A673 (cell line): ENCODE results near the gene UNC13B. TPM values are rescaled to one million over a fixed set of nuclear protein-coding genes. Genes with fewer than 3 reads are reported as not detected.

Experiments
- BruUV-seq: library from RNA; stranded (reverse); fragments of 400-500 nt; replicated peaks from 2 replicates; lab custom pipeline; 2021; lab: Mats Ljungman, UMichigan
- CTCF ChIA-PET: fragments of 300-600 bp; sonication (Branson Sonifier 250); formaldehyde crosslinking; loops from one replicate; lab custom pipeline; 2022; ENCODE audit warnings: antibody characterized with exemption; lab: Charles Lee
- POLR2A ChIA-PET: fragments of 300-600 bp; sonication (Branson Sonifier 250); formaldehyde crosslinking; loops from one replicate; lab custom pipeline; 2022; ENCODE audit warnings: antibody characterized with exemption; ENCODE audit not compliant: low non-redundant PET; lab: Charles Lee
- DNase-seq: peaks from one replicate; pipeline ENCODE4 v3.0.0-alpha.2; 2015; ENCODE audit warnings: low spot score
- H3K27ac ChIP-seq: fragments of 200-600 bp; sonication (generic); 2 replicates; pipeline ENCODE4 v1.5.1; 2016; ENCODE audit warnings: mixed run types, low read depth, mild to moderate bottlenecking, mixed read lengths, antibody characterized with exemption, low read length; ENCODE audit not compliant: poor library complexity, severe bottlenecking
- H3K27me3 ChIP-seq: fragments of 200-600 bp; sonication (generic); replicated peaks from 2 replicates; pipeline ENCODE4 v1.6.1; 2017; ENCODE audit warnings: mixed run types, low read depth, mild to moderate bottlenecking, mixed read lengths, antibody characterized with exemption, low read length; ENCODE audit not compliant: insufficient read depth, poor library complexity
- H3K36me3 ChIP-seq: fragments of 200-600 bp; sonication (generic); 2 replicates; pipeline ENCODE4 v1.6.1; 2016; ENCODE audit warnings: mixed run types, mild to moderate bottlenecking, mixed read lengths, antibody characterized with exemption, low read length; ENCODE audit not compliant: insufficient read depth, poor library complexity, severe bottlenecking
- H3K4me1 ChIP-seq: fragments of 200-600 bp; sonication (generic); 2 replicates; pipeline ENCODE4 v1.6.1; 2017; ENCODE audit warnings: mixed run types, mild to moderate bottlenecking, mixed read lengths, antibody characterized with exemption, low read length; ENCODE audit not compliant: insufficient read depth, poor library complexity, severe bottlenecking
- H3K4me3 ChIP-seq: fragments of 200-600 bp; sonication (generic); 2 replicates; pipeline ENCODE4 v1.5.1; 2016; ENCODE audit warnings: low read depth, mixed run types, mild to moderate bottlenecking, mixed read lengths, low read length; ENCODE audit not compliant: poor library complexity, severe bottlenecking
- H3K9me3 ChIP-seq: fragments of 200-600 bp; sonication (generic); 2 replicates; pipeline ENCODE4 v1.6.1; 2016; ENCODE audit warnings: mixed run types, low read depth, mild to moderate bottlenecking, mixed read lengths, antibody characterized with exemption, low read length; ENCODE audit not compliant: poor library complexity, severe bottlenecking
- EZH2 ChIP-seq: fragments of 200-600 bp; sonication (generic); IDR thresholded peaks from 2 replicates; pipeline ENCODE4 v1.6.1; 2017; ENCODE audit warnings: borderline replicate concordance, low read depth, mild to moderate bottlenecking, mixed read lengths, antibody characterized with exemption, low read length; ENCODE audit not compliant: poor library complexity, severe bottlenecking
- intact Hi-C: fragments of 100-400 bp; cut with micrococcal nuclease; formaldehyde crosslinking; loops from one replicate; pipeline ENCODE4 v1.10.0; 2022; ENCODE audit not compliant: unreplicated experiment
- total RNA-seq: library from RNA; stranded (reverse); gene quantifications from 2 replicates; pipeline ENCODE4 v1.2.3, GENCODE V29; 2021
- TF ChIP-seq, protein P1 (sequence below): fragments of 300-800, 200-600 bp; sonication (generic); conservative IDR thresholded peaks from 2 replicates; pipeline ENCODE4 v1.5.1; 2017; ENCODE audit warnings: low read depth, mild to moderate bottlenecking, antibody characterized with exemption, low read length, moderate library complexity, mixed read lengths

Gene UNC13B
- total RNA-seq, 1 experiment from 2014 or later, result 19.8 TPM

- DNase-seq, result no peak
- CTCF ChIA-PET, result no interaction called here
- Histone ChIP-seq H3K4me3 (no peak overlapping the region), H3K36me3 (no peaks in the 10 kb centered on the region), H3K9me3 (no peaks in the 10 kb centered on the region), H3K4me1 (no peaks in the 10 kb centered on the region), H3K27ac (no peak overlapping the region), H3K27me3 (no peaks in the 10 kb centered on the region)
- POLR2A ChIA-PET, result no interaction called here
- intact Hi-C loops, result no loop called here
- no TSS peak for BruUV-seq
- TF ChIP-seq EZH2, result no peak
- TF ChIP-seq, protein P1, sequence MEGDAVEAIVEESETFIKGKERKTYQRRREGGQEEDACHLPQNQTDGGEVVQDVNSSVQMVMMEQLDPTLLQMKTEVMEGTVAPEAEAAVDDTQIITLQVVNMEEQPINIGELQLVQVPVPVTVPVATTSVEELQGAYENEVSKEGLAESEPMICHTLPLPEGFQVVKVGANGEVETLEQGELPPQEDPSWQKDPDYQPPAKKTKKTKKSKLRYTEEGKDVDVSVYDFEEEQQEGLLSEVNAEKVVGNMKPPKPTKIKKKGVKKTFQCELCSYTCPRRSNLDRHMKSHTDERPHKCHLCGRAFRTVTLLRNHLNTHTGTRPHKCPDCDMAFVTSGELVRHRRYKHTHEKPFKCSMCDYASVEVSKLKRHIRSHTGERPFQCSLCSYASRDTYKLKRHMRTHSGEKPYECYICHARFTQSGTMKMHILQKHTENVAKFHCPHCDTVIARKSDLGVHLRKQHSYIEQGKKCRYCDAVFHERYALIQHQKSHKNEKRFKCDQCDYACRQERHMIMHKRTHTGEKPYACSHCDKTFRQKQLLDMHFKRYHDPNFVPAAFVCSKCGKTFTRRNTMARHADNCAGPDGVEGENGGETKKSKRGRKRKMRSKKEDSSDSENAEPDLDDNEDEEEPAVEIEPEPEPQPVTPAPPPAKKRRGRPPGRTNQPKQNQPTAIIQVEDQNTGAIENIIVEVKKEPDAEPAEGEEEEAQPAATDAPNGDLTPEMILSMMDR, result no peak
Observed at GRCh38 chr9:35353731-35354365, 192.0 kb downstream of the UNC13B start.

- Histone ChIP-seq H3K27me3 (no peaks in the 10 kb centered on the region), H3K36me3 (no peaks in the 10 kb centered on the region), H3K4me3 (no peak overlapping the region), H3K9me3 (no peaks in the 10 kb centered on the region), H3K4me1 (no peaks in the 10 kb centered on the region), H3K27ac (no peak overlapping the region)
- POLR2A ChIA-PET, result no interaction called here
- CTCF ChIA-PET, result no interaction called here
- no TSS peak for BruUV-seq
- no peak for DNase-seq
- intact Hi-C loops, result no loop called here
- TF ChIP-seq, protein P1, result no peak
- TF ChIP-seq EZH2, result no peak
Observed at GRCh38 chr9:35355939-35356338, 194.1 kb downstream of the UNC13B start.

- no peak for DNase-seq
- BruUV-seq, result no TSS peak
- H3K27me3 ChIP-seq, result no peaks in the 10 kb centered on the region
- H3K27ac ChIP-seq, result no peak overlapping the region
- no peak overlapping the region for H3K4me3 ChIP-seq
- no peak for TF ChIP-seq EZH2
- TF ChIP-seq, protein P1, result no peak
- no peaks in the 10 kb centered on the region for H3K4me1 ChIP-seq
- no peaks in the 10 kb centered on the region for H3K9me3 ChIP-seq
- H3K36me3 ChIP-seq, result no peaks in the 10 kb centered on the region
- ChIA-PET CTCF (no interaction called here), POLR2A (no interaction called here)
- intact Hi-C loops, result no loop called here
Observed at GRCh38 chr9:35357116-35357515, 195.3 kb downstream of the UNC13B start.
